Activated naive CD8-positive, alpha-beta T cell treated with anti-CD3 and anti-CD28 coated beads for 36 hours (primary cell): ENCODE results near the gene RHO. TPM values are rescaled to one million over a fixed set of nuclear protein-coding genes. Genes with fewer than 3 reads are reported as not detected.
"Not testable (repeated sequence)": the region's sequence is repeated elsewhere in the genome, so short reads cannot be mapped to it uniquely, and the experiment has no call there.

Source experiments
- DNase-seq: peaks from one replicate; pipeline ENCODE4 v3.0.0; 2021
- H3K27ac Mint-ChIP-seq: one replicate; pipeline ENCODE4 v1.8.0; 2022; ENCODE audit warnings: mild to moderate bottlenecking, moderate library complexity, mixed read lengths
- H3K27me3 Mint-ChIP-seq: one replicate; pipeline ENCODE4 v1.8.0; 2022; ENCODE audit warnings: mild to moderate bottlenecking, mixed read lengths
- H3K36me3 Mint-ChIP-seq: one replicate; pipeline ENCODE4 v1.8.0; 2021; ENCODE audit warnings: mild to moderate bottlenecking, mixed read lengths
- H3K4me1 Mint-ChIP-seq: one replicate; pipeline ENCODE4 v1.8.0; 2021; ENCODE audit warnings: mixed read lengths
- H3K4me3 Mint-ChIP-seq: one replicate; pipeline ENCODE4 v1.8.0; 2022; ENCODE audit warnings: mild to moderate bottlenecking, moderate library complexity, mixed read lengths
- H3K9me3 Mint-ChIP-seq: one replicate; pipeline ENCODE4 v1.8.0; 2022; ENCODE audit warnings: mixed read lengths
- total RNA-seq, 2 experiments: library from RNA; stranded (reverse); gene quantifications; one replicate each; pipeline ENCODE4 v1.2.3, GENCODE V29; 2021

The RHO gene
- total RNA-seq, 2 experiments from 2014 or later: not detected

DNA sequence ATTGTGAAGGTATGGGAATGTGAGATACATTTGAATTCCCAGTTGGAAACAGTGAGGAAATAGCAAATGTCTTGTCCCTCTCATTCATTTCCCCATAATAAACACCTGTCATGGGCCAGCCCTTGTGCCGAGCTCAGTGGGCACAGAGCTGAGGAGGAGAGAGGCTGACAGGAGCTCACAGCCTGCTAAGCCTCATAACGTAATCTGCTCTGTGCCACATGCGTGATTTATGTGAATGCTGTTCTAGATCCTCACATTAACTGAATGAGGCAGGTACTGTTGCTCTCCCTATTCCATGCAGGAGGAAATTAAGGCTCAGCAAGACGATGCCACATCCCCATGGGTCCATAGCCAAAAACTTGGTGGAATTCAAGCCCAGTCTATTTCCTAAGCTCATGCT, 35.2 kb upstream of the RHO start:
- H3K27me3 Mint-ChIP-seq: no peaks in the 10 kb centered on the region
- H3K4me1 Mint-ChIP-seq: no peaks in the 10 kb centered on the region
- no peak overlapping the region for H3K4me3 Mint-ChIP-seq
- no peak for DNase-seq
- H3K36me3 Mint-ChIP-seq: peaks cover 4% of the 10 kb centered on the region
- no peak overlapping the region for H3K27ac Mint-ChIP-seq
- no peaks in the 10 kb centered on the region for H3K9me3 Mint-ChIP-seq

GRCh38 chr3:129494499-129494898, 33.9 kb upstream of the RHO start:
- not testable (repeated sequence) for DNase-seq, H3K4me1 Mint-ChIP-seq, H3K36me3 Mint-ChIP-seq, H3K4me3 Mint-ChIP-seq, H3K27ac Mint-ChIP-seq, H3K9me3 Mint-ChIP-seq, H3K27me3 Mint-ChIP-seq

- not testable (repeated sequence) for H3K27me3 Mint-ChIP-seq, DNase-seq, H3K27ac Mint-ChIP-seq, H3K9me3 Mint-ChIP-seq, H3K36me3 Mint-ChIP-seq, H3K4me3 Mint-ChIP-seq, H3K4me1 Mint-ChIP-seq
Measured at GRCh38 chr3:129495006-129495639, 33.3 kb upstream of the RHO start.

DNA sequence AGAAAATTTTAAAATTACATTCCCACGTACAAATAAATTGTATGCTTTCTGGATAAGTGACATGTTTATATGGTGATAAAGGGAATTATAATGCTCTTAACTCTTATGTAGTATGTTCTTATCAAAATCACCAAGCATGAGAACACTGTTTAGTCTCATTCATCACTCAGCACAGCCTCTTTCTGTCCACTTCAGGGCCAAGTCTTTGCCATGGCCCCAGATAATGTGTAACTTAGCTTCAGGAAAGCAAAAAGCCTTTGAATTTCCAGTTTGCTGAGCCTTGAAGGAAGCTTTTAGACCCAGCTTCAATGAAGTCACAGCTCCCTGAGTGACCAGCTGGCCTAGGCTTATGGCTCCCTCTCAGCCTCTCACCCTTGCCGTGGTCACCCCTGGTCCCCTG, 30.6 kb upstream of the RHO start:
- not testable (repeated sequence) for H3K27ac Mint-ChIP-seq, H3K4me1 Mint-ChIP-seq, DNase-seq

DNA sequence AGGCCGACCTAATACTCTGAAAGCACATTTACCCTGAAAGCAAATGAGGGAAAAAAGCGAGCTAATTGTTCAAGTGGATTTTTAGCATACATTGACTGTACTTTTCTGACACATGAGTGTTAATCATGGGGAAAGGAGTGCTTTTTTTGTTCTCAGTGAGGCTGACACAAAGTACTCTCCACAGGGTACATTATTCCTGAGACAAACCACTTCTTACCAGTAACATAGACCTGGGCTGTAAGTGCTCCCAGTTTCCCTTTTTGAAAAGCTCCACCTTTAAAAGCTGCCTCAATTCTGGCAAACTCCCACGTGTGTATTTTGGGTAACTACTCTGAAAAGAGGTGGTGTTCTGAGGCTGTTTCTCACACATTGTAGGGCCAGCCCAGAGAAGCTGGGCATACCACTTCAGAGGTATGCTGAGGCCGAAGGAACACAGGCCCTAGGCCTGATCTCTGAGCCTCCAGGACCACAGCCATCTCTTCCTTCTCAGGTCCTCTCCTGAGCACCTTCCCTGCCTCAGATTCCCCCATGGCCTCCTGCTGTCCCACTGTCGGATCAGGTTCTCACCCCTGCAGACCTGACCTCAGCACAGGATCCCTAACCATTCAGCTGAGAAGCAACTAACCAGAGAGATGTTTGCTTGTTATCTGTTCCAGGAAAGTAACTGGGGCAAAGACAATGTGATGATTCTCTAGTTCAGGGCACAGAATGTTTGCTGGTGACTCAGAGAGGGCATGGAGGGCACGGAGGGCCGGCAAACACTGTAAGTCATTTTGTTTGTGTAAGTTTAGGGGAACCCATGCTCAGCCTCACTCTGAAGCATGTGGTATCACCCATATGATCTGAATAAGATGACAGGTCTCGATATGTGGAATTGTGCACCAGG, 29.6 kb upstream of the RHO start:
- H3K9me3 Mint-ChIP-seq, H3K27me3 Mint-ChIP-seq, H3K4me1 Mint-ChIP-seq, H3K27ac Mint-ChIP-seq, H3K36me3 Mint-ChIP-seq, H3K4me3 Mint-ChIP-seq, DNase-seq: not testable (repeated sequence)

More for the DNA sequence above, 30.6 kb upstream of the RHO start:
- H3K36me3 Mint-ChIP-seq, H3K9me3 Mint-ChIP-seq, H3K4me3 Mint-ChIP-seq, H3K27me3 Mint-ChIP-seq: not testable (repeated sequence)

DNA sequence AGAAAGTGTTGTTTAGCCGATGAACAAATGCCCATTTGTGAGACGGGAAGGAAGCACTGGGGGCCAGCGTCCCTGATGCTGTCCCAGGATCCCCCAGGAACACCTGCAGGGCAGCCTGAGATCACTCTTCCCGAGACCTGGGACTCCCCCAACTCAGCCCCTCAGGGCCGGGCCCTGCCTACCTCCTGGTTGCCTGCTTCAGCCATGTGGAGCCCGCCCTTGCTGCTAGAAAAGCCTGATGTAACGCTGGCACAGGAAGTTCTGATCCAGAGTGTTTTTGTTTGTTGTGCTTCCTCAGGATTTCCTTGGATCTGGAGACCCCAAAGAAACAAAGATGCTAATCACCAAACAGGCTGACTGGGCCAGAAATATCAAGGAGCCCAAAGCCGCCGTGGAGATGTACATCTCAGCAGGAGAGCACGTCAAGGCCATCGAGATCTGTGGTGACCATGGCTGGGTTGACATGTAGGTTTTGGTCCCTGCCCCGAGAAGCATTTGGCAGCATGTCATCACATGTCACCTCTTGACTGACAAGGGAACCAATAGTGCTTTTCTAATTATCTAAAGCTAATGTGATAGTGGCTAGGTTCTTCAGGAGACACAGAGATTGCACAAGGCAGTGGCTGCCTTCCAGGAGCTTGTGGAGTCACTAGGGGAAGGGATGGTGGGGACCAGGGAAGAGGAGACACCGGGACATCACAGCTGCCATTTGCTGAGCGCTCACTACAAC, 28.7 kb upstream of the RHO start:
- H3K27me3 Mint-ChIP-seq, H3K4me1 Mint-ChIP-seq, DNase-seq, H3K9me3 Mint-ChIP-seq, H3K27ac Mint-ChIP-seq, H3K36me3 Mint-ChIP-seq, H3K4me3 Mint-ChIP-seq: not testable (repeated sequence)

- Mint-ChIP-seq H3K9me3 (no peaks in the 10 kb centered on the region), H3K36me3 (peaks cover 1% of the 10 kb centered on the region), H3K27ac (no peak overlapping the region), H3K27me3 (no peaks in the 10 kb centered on the region), H3K4me1 (no peaks in the 10 kb centered on the region), H3K4me3 (no peak overlapping the region)
- DNase-seq: no peak
Measured at GRCh38 chr3:129500334-129500658, 28.1 kb upstream of the RHO start.

DNA sequence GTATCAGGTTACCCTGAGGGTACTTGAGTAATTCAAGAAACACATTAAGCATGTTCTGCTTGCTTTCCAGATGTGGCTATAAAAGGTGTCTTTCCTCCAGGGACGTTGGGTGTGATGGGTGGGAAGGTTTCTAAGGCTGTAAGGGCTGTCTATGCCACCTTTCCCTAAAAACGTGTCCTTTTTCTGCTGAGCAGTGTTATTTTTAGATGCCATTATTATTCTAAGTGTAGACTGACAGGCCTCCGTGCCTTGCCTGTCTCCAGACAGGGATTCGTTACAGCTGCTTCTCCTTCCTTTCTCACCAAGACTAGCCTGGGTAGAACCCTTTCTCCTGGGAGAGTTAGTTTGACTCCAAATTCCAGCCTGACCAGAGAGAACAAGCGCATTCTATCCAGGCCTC, 26.8 kb upstream of the RHO start:
- Mint-ChIP-seq H3K9me3 (no peaks in the 10 kb centered on the region), H3K36me3 (peaks cover under 1% of the 10 kb centered on the region), H3K4me1 (no peaks in the 10 kb centered on the region), H3K27me3 (no peaks in the 10 kb centered on the region), H3K27ac (no peak overlapping the region), H3K4me3 (no peak overlapping the region)
- no peak for DNase-seq

- H3K9me3 Mint-ChIP-seq: no peaks in the 10 kb centered on the region
- H3K4me1 Mint-ChIP-seq: no peaks in the 10 kb centered on the region
- H3K36me3 Mint-ChIP-seq: no peaks in the 10 kb centered on the region
- H3K27ac Mint-ChIP-seq: no peak overlapping the region
- DNase-seq: no peak
- no peak overlapping the region for H3K4me3 Mint-ChIP-seq
- H3K27me3 Mint-ChIP-seq: no peaks in the 10 kb centered on the region
Measured at GRCh38 chr3:129502641-129503408, 25.6 kb upstream of the RHO start.

GRCh38 chr3:129503471-129504291, 24.8 kb upstream of the RHO start:
- H3K27me3 Mint-ChIP-seq: no peaks in the 10 kb centered on the region
- H3K4me3 Mint-ChIP-seq: no peak overlapping the region
- no peak for DNase-seq
- no peaks in the 10 kb centered on the region for H3K4me1 Mint-ChIP-seq
- no peaks in the 10 kb centered on the region for H3K9me3 Mint-ChIP-seq
- H3K27ac Mint-ChIP-seq: no peak overlapping the region
- no peaks in the 10 kb centered on the region for H3K36me3 Mint-ChIP-seq

DNA sequence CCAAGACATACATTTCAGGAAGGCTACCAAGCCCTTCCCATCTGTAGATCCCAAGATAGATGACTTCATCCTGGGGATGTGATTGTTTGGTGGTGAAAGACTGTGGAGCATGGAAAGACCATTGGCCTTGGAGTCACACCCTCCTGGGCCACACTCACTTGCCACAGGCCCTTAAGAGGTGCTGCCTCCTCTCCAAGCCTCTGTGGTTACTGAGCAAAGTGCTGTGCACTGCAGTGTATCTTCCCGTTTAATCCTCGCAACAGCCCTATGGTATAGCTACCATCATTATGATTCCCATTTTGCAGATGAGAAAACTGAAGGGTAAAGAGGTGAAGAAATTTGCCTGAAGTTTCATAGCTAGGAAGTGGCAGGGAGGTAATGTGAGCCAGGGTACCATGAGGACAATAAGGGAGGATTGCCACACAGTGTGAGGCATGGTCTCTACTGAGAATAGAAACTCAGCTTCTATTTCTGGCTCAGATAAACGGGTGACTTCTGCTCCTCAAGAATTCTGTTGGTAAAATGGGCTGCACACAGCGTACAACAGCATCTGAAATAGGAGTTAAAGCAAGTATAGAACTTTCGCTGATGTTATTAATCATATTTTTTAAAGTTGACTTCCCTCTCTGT, 23.9 kb upstream of the RHO start:
- Mint-ChIP-seq H3K4me1 (no peaks in the 10 kb centered on the region), H3K36me3 (no peaks in the 10 kb centered on the region), H3K4me3 (no peak overlapping the region), H3K27me3 (no peaks in the 10 kb centered on the region), H3K27ac (no peak overlapping the region), H3K9me3 (no peaks in the 10 kb centered on the region)
- no peak for DNase-seq

- Mint-ChIP-seq H3K4me1 (no peaks in the 10 kb centered on the region), H3K4me3 (no peak overlapping the region), H3K9me3 (no peaks in the 10 kb centered on the region), H3K27me3 (no peaks in the 10 kb centered on the region), H3K36me3 (no peaks in the 10 kb centered on the region), H3K27ac (no peak overlapping the region)
- no peak for DNase-seq
Measured at GRCh38 chr3:129505341-129505740, 23.1 kb upstream of the RHO start.

GRCh38 chr3:129506231-129506742, 22.2 kb upstream of the RHO start:
- no peaks in the 10 kb centered on the region for H3K9me3 Mint-ChIP-seq
- H3K27me3 Mint-ChIP-seq: no peaks in the 10 kb centered on the region
- no peaks in the 10 kb centered on the region for H3K4me1 Mint-ChIP-seq
- no peak overlapping the region for H3K4me3 Mint-ChIP-seq
- H3K36me3 Mint-ChIP-seq: no peaks in the 10 kb centered on the region
- DNase-seq: no peak
- no peak overlapping the region for H3K27ac Mint-ChIP-seq
